ENCODE measurements around the gene SUGCT.
"Not testable (repeated sequence)": the region's sequence is repeated elsewhere in the genome, so short reads cannot be mapped to it uniquely, and the experiment has no call there.

SUGCT gene

DNA sequence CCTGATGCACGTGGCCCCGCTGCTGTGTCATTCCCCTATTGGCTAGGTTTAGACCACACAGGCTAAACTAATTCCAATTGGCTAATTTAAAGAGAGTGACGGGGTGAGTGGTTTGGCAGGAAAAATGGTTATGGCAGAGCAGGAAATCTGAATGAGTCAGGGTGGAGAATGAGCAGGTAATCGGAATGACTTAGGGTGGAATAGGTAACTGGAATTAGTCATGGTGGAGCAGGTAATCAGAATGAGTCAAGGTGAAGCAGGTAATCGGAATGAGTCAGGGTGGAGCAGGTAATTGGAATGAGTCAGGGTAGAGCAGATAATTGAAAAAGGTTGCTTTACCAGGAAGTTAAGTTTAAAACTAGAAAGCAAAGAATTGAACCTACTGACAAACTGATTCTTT, 7.1 kb downstream of the SUGCT start:
- DNase-seq, result not testable (repeated sequence)

DNA sequence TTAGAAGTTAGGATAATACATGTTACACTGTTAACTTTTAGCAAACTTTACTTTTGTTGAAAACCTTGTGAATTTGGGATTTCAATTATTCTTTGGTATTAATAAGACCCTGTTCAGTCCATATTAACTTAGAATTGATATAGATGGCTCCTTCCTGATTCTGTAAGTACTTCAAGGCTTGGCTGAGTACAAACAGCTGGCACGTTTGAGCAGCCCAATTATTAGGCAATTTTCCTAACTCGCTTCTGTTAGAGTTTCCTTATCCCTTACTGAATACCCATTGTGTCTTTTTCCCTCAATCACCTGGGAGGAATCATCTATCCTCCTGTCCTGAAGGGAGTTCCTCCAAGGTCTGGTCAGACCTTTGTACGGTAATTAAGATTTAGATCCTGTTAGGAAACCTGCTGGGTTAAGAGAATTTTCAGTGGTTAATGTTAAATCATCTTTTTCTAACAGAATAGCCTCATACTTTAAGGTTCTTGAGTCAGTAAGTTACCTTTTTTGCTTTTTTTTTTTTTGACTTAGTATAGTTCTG, 10.9 kb downstream of the SUGCT start:
- DNase-seq, result not testable (repeated sequence)

DNA sequence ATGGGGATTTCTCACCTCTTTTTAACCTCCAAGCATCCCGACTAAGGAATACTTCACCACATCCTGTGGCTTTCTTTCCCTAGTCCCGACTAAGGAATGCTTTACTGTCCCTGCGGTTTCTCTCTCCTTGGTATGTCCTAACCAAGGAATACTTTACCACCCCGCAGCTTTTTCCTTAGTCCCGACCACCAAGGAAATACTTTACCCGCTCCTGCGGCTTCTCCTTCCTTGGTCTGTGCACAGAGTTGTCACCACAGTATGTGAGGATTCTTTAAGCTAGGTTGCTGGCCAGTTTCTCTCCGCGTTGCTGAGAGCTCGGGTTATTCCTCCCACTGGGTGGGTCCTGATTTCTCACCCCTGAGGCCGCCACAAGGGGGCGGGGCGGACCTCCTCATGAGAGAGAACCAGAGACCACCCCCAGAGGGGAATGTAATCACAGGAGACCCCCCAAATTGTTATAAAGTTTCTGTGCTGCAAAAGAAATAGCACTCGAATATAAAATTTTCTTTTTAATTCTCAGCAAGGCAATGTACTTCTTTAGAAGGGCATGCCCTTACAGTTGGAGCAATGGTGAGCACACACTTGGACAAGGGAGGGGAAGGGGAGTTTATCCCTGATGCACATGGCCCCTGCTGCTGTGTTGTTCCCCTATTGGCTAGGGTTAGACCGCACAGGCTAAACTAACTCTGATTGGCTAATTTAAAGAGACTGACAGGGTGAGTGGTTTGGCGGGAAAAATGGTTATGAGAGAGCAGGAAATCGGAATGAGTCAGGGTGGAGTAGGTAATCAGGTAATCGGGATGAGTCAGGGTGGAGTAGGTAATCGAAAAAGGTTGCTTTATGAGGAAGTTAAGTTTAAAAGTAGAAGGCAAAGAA, 12.8 kb downstream of the SUGCT start:
- DNase-seq, result no peak

DNA sequence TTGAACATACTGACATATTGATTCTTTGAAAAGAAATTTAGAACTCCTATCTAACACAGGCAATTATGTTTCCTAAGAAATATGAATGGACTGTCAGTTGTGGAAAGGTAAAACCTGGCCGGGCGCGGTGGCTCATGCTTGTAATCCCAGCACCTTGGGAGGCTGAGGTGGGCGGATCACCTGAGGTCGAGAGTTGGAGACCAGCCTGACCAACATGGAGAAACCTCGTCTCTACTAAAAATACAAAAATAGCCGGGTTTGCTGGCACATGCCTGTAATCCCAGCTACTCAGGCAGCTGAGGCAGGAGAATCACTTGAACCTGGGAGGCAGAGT, 13.4 kb downstream of the SUGCT start:
- DNase-seq, result not testable (repeated sequence)

DNA sequence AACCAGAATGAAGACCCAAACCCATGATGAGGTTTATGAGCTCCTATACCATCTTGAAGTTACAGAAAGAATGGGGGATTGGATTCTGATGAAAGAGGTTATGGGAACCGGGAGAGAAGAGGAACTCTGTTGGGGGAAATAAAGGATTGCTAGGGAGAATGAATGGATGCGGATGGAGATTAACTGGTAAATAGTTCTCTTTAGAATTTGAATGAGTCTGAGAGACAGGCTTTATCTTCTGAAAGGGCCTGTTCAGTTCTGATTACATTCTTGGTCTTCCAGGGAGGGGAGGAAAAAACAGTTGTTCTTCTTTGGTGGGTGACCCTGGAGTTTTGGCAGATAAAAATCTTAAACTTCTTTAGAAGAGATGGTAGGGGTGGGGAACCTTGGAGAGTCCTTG, 13.9 kb downstream of the SUGCT start:
- no peak for DNase-seq

DNA sequence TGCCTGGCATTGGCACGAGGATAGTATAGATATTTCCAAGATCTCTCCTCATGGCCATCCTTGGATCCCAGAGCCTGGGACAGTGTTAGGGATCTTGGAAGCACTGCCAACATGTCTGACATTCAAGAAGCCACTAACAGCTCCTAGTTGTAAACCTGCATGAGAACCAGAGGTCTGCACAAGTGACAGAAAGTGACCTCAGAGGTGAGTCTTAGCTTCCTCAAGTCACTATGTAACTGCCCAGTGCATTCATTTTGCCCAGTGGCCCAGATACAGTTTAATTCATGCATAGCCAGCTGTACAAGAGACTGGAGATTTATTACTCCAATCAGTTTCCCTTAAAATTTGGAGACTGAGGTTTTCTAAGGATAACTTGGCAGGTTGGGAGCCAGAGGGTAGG, 16.7 kb downstream of the SUGCT start:
- DNase-seq, result no peak

DNA sequence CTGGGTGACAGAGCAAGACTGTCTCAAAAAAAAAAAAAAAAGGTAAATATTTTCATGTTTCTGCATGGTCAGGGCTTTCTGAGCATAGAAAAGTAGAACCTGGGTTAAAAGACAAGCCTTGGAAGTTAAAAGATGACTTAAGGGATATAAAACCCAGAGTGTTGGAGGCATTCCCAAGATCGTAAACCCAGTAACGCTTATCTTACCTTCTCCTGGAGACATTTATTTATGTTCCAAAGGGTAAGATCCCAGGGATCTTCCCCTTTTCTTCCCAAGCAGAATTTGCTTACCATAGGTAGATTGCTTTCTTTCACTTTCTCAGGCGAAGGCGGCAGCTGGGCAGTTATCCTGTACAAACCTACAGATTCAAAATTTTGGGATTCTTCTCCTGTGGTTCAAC, 22.2 kb downstream of the SUGCT start:
- DNase-seq, result no peak

DNA sequence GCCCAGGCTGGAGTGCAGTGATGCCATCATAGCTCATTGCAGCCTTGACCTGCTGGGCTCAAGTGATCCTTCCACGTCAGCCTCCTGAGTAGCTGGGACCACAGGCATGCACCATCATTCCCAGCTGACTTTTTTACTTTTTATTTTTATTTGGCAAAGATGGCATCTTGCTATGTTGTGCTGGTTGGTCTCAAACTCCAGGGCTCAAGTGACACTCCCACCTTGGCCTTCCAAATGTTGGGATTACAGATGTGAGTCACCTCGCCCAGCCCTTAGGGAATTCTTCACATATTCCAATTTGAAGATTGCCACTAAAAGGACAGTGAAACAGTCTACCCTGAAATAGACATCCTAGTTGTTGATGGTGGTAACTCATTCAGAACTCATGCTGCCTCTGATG, 27.7 kb downstream of the SUGCT start:
- no peak for DNase-seq

DNA sequence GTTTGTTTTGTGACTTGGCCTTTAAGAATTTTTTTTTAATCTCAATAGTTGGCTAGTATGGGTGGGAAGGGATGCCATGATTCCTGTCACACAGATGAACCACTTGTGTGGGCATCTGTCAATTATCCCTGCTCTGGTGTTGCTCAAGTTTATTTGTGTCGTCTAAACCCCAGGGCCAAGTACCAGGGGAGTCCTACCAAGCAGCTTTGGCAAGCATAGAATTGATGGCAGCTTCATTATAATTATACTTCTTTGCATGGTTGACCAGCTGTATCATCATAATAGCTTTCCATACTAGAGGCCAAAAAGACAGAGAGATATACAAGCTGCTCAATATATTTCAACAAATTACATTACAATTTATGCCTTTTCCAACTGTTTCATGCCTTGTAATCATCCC, 30.4 kb downstream of the SUGCT start:
- no peak for DNase-seq

DNA sequence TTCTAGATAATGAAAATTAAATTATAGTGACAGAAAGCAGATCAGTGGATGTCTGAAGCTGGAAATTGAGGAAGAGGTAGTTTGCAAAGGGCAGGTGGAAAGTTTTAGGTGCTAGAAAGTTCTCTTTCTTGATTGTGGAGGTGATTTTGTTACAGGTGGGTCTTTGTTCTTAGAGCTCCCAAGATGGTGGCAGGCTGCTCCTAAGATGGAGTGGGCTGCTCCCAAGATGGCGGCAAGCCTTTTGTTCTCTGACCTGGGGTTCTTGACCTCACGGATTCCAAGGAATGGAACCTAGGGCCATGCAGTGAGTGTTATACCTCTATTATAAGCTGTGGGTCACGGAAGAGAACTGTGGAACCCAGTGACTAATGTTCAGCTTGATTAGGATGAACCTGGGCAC, 32.5 kb downstream of the SUGCT start:
- no peak for DNase-seq

DNA sequence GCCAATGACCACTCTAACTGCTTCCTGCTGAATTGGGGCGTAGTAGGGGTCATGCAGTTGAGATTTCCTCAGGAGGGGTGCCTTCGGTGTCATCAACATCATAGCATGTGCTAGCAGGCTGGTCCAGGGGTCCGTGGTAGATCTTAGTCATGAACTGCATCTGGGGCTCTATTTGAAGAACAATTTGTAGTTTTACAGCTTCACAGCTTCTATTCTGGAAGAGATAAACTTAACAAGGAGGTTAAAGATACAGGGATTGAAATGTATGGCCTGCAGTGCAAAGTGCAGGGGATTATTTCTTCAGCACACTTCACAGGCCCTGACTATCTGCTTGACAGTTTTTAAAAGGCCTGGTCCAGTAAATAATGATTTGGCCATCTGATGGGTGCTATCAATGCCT, 33.5 kb downstream of the SUGCT start:
- not testable (repeated sequence) for DNase-seq

DNA sequence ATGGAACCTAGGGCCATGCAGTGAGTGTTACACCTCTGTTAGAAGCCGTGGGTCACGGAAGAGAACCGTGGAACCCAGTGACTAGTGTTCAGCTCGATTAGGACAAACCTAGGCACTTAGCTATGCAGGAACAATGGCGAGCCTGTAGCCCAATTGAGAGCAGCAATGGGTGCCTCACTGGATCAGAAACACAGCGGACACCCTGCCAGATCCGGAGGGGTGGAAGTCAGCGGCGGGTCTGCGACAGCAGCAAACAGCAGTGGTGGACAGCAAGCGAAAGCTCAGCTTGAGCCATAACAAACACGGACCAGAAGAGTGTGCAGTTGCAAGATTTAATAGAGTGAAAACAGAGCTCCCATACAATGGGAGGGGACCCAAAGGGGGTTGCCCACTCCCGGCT, 38.3 kb downstream of the SUGCT start:
- not testable (repeated sequence) for DNase-seq

DNA sequence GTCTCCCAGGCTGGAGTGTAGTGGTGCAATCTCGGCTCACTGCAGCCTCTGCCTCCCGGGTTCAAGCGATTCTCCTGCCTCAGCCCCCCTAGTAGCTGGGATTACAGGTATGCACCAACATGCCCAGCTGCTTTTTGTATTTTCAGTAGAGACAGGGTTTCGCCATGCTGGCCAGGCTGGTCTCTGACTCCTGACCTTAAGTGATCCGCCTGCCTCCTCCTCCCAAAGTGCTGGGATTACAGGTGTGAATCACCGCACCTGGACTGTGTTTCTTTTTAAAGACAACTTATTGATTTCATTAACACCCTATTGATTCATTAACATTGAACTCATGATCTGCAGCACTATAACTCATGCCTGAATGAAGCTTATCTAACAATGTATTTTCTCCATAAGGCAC, 40.5 kb downstream of the SUGCT start:
- not testable (repeated sequence) for DNase-seq

DNA sequence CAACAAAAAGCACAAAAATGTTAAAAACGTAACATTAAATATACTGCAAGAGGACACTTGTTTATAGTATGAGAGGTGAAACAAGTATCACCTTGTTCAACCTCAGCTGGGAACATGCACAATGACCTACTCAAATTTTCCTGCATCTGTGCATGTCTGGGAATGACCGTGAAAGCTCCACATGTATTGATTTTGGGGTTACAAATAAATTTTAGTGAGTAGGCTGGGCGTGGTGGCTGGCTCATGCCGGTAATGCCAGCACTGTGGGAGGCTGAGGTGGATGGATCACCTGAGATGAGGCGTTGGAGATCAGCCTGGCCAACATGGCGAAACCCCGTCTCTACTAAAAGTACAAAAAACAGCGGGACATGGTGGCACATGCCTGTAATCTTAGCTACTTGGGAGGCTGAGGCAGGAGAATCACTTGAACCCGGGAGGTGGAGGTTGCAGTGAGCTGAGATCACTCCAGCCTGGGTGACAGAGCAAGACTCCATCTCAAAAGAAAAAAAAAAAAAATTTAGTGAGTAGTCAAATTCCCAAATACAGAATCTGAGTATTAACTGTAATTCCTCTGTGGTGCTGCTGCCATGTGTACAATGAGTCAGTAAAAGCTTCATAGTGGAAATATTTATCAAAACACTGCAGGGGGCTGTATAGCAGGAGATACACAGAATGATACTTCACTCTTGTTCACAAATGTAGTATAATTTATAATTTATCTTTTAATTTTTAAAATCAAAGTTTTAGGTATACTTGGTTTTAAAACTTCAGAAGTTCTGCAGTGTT, 41.1 kb downstream of the SUGCT start:
- DNase-seq, result no peak

DNA sequence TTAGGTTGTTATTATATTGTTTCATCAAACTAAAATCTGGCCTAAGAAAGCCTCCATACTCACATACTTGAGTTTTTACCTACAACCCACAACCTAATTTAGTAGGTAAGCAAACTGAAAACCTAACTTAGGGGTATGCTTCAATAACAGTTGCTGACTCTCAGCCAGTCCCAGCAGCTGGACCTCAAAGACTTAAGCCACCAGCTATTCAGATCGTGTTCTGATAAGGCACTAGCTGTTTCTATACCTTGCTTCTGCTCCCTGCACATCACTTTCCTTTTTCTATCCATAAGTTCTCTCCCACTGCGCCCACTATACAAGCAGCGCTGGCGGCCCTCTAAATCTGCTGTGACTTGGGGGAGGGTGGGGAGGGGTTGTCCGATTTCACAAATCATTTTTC, 42.3 kb downstream of the SUGCT start:
- no peak for DNase-seq

DNA sequence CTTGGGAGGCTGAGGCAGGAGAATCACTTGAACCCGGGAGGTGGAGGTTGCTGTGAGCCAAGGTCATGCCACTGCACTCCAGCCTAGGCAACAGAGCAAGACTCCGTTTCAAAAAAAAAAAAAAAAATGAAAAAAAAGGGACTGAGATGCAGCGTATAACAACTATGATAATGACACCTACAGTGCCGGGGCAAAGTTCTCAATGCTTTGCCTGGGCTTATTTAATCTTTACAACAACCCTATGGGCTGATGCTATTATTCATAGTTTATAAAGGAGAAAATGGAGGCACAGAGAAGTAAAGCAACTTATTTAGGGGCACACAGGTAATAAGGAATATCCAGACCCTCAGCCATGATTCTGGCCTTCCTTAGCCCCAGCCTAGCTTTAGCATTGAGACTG, 47.6 kb downstream of the SUGCT start:
- no peak for DNase-seq

DNA sequence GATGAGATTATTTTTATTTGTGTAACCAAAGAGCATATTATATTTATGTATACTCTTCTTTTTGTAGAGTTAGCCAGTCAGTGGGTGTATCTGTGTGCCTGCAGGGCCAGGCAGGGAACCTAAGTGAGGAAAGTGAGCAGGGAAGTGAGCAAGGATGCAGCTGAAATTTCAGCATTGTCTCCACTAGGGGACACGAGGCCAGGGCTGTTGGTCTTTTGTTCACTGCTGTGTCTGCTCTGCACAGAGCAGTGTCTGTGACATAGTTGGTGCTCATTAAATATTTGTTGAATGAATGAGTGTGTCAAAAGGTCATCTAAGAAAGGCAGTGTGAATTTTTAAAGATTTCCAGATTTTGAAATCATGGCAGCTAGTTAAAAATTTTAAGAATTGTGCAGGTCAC, 51.8 kb downstream of the SUGCT start:
- DNase-seq, result no peak

DNA sequence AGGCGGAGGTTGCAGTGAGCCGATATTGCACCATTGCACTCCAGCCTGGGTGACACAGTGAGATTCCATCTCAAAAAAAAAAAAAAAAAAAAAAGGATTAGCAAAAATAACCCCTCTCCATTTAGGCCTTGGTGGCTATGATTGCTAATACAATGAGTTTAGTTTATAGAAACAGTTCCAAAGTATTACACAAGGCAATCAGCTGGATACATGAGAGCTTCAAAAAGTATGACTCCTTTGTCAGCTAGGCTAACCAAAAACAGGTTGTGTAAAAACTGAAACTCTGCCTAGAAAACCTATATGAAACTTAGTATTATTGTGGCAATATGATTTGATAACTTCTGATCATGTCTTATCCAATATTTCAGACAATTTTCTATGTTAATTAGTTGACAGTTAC, 57.2 kb downstream of the SUGCT start:
- no peak for DNase-seq

DNA sequence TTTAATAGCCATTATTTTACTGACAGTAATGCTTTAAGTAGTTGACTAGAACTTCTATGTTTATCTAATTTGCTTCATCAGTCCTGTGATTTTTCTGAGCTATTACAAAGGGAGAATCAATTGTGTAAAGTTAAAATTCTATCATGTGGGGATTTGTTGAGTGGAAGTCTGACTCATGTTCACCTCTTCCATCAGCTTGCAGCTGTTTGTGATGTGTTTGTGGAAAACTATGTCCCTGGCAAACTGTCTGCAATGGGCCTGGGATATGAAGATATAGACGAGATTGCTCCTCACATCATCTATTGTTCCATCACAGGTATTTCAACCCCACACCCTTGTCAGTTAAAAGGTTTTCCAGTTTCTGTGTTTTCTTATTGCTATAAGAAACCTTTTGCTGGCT, 59.9 kb downstream of the SUGCT start:
- no peak for DNase-seq

DNA sequence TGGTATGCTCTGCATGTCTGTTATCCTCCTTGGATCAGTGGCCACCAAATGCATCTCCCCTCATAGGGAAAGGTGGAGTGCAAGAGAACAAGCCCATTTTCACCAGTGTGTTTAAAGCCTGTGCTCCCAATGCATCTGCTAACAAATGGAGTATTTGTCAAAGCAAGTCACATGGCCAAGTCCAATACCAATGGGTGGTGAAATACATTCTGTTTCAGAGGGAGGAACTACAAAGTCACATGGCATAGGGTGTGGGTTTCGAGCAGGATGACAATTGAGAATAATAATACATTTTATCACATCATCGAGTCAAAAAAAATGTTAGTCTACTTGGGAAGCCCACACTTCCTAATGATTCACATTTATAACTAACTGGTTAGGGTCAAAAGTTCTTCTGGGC, 62.7 kb downstream of the SUGCT start:
- no peak for DNase-seq

DNA sequence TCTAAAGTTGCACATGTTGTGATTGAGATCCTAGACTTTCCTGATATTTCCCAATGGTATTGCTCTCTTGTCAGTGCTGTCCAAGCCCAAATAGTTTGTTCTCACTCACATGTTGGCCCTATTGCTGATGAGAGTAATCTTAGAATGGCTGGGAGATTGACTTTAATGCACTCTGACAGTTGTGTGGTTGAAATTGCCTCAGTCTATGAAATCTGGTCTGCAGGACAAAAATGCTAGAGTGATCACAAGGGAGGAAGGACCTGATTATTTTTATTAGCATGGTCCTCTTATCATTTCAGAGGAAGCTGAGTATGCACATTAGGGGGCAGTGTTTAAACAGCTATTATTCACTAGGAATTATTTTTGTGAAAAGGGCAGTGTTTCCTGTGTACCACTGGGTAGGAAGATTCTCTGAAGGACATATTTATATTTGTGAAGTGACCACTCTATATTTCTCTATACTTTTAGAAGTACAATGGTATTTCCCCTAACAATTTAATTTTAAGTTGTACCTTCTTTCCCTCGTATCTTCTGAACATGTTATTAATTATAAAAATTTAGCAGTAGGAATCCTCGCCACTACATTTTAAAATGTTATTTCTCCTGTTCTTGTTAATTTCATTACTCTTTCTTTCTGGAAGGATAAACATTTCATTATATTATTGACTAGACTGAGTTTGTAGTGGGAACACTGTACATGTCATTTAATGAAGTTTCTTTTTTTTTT, 64.4 kb downstream of the SUGCT start:
- DNase-seq, result no peak

DNA sequence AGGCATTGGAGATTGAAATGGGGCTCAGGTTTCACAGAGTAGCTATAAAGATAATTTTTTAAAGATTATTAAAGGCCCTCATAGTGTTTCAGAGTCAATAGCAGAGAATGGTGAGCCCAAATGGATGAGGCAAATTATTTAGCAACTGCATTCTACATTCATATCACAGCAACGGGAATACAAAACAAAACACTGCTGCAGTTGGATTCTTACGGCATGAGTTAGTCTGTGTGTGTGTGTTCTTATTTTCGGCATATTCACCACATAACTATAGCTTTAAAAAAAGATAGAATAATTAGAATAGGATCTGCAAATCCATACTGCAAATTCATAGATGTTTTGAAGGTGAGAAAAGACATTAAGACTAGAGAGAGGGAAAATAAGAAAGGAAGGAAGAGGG, 66.0 kb downstream of the SUGCT start:
- no peak for DNase-seq

DNA sequence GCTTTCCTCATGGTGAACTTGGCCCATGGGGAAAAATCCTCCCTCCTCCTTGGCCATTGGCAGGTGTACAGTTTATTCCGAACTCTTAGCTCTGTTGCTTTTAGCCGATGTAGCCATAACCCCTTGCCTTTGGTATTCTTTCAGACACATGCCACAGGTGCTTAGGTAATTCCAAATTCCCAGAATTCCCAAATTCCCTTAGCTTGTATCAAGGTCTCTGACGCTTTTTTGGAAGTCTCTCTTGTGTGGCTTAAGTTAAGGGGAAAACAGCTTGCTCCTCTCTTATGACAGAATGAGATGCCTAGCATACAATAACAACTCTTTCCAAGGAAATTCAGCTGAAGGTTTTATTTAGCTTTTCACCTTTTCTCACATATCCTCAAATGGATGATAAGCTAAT, 68.0 kb downstream of the SUGCT start:
- DNase-seq, result no peak

DNA sequence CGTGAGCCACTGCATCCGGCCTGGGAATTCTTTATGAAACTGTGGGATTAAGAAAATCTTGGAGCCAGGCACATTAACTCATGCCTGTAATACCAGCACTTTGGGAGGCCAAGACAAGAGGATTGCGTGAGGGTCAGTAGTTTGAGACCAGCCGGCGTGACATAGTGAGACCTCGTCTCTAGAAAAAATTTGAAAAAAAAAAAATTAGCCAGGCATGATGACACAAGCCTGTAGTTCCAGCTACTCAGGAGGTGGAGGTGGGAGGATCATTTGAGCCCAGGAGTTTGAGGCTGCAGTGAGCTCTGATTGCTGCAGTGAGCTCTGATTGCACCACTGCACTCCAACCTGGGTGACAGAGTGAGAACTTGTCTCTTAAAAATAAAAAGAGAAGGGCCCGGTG, 69.8 kb downstream of the SUGCT start:
- no peak for DNase-seq

All from NCI-H1694 (cell line).